ENCODE results near the gene CEACAM1.
"Not testable (repeated sequence)": the region's sequence is repeated elsewhere in the genome, so short reads cannot be mapped to it uniquely, and the experiment has no call there.

CEACAM1 gene

GRCh38 chr19:42560731-42561130 lies 32.5 kb upstream of the CEACAM1 start:
- no peak overlapping the region for H3K27ac ChIP-seq (ENCODE audit: low read depth, low read length, severe bottlenecking)
- WGBS, 2 experiments (ENCODE audit: insufficient coverage in 2 of 2) = 76% methylated on average over 1 of the region's 4 CpGs; no CpG with 5 or more reads in 1 of the 2 experiments

DNA sequence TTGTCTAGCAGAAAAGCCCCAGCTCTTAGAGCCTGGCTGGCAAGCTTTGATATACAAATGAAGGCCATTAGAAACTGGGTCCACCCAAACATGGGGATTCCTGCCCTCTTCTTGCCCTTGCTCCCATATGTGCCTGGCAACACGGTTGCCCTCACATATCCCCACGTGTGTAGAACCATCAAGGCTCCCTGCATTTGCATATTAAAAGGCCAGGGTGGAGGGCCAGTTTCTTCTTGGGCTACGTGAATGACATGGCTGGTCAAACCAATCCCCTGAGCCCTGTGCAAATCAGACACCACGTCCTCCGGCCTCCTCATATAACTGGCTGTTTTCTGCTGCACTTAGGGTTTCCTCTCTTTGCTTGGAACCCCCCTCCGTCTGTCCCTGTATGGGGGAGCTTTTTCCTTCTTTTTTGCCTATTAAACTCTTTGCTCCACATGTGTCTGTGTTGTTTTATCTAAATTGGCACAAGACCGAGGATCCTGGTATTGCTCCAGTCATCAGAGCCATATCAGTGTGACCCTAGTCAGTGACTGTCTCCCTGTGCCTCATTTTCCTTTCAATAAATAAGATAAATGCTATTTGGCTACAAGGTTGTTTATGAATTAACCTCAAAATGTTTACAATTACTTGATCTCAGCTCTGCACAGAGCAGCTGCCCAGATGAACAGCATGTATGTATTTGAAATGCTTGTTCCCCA lies 30.3 kb upstream of the CEACAM1 start:
- Histone ChIP-seq H3K4me3 (ENCODE audit: extremely low read depth, insufficient read depth, low read length, poor library complexity, severe bottlenecking) (no peak overlapping the region), H3K4me1 (ENCODE audit: control insufficient read depth, insufficient read depth, low read length, poor library complexity, severe bottlenecking) (no peaks in the 10 kb centered on the region), H3K36me3 (ENCODE audit: control insufficient read depth, insufficient read depth, low read length) (no peaks in the 10 kb centered on the region), H3K9me3 (ENCODE audit: control insufficient read depth, low read length) (no peaks in the 10 kb centered on the region), H3K27ac (ENCODE audit: low read depth, low read length, severe bottlenecking) (no peak overlapping the region)
- WGBS, 2 experiments (ENCODE audit: insufficient coverage in 2 of 2) = 28 to 63% methylated on average over 3 to 4 of the region's 7 CpGs

More at GRCh38 chr19:42560731-42561130, 32.5 kb upstream of the CEACAM1 start:
- no peaks in the 10 kb centered on the region for H3K4me1 ChIP-seq (ENCODE audit: control insufficient read depth, insufficient read depth, low read length, poor library complexity, severe bottlenecking)
- H3K36me3 ChIP-seq (ENCODE audit: control insufficient read depth, insufficient read depth, low read length) = no peaks in the 10 kb centered on the region
- H3K4me3 ChIP-seq (ENCODE audit: extremely low read depth, insufficient read depth, low read length, poor library complexity, severe bottlenecking) = no peak overlapping the region
- H3K9me3 ChIP-seq (ENCODE audit: control insufficient read depth, low read length) = no peaks in the 10 kb centered on the region

GRCh38 chr19:42557386-42557871 lies 29.1 kb upstream of the CEACAM1 start:
- H3K4me1 ChIP-seq (ENCODE audit: control insufficient read depth, insufficient read depth, low read length, poor library complexity, severe bottlenecking); H3K9me3 ChIP-seq (ENCODE audit: control insufficient read depth, low read length); H3K4me3 ChIP-seq (ENCODE audit: extremely low read depth, insufficient read depth, low read length, poor library complexity, severe bottlenecking); H3K36me3 ChIP-seq (ENCODE audit: control insufficient read depth, insufficient read depth, low read length); H3K27ac ChIP-seq (ENCODE audit: low read depth, low read length, severe bottlenecking): not testable (repeated sequence)
- 87 to 98% methylated on average over 8 to 10 of the region's 10 CpGs for WGBS, 2 experiments (ENCODE audit: insufficient coverage in 2 of 2)

DNA sequence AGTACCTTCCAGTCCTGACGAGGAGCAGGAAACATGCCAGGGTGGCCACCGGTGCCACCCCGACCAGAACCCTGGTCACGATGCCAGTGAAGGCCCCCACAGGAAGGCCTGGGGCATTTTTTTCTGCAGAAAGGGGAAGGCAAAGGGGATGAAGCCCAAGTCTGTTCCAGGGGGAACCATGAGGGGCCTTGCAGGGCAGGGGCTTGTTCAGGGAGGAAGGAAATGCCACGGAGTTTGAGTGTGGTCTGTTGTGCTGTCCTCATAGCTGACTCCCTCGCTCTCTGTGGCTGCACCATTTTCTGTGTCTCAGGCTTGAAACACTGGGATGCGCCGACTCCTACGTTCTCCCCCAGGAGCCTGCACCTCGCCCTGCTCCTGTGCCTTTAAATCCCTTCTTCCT lies 27.5 kb upstream of the CEACAM1 start:
- Histone ChIP-seq H3K9me3 (ENCODE audit: control insufficient read depth, low read length) (no peaks in the 10 kb centered on the region), H3K4me3 (ENCODE audit: extremely low read depth, insufficient read depth, low read length, poor library complexity, severe bottlenecking) (no peak overlapping the region), H3K4me1 (ENCODE audit: control insufficient read depth, insufficient read depth, low read length, poor library complexity, severe bottlenecking) (no peaks in the 10 kb centered on the region), H3K27ac (ENCODE audit: low read depth, low read length, severe bottlenecking) (no peak overlapping the region), H3K36me3 (ENCODE audit: control insufficient read depth, insufficient read depth, low read length) (no peaks in the 10 kb centered on the region)
- 87 to 89% methylated on average over 9 of the region's 10 CpGs for WGBS, 2 experiments (ENCODE audit: insufficient coverage in 2 of 2)

- Histone ChIP-seq H3K27ac (ENCODE audit: low read depth, low read length, severe bottlenecking) (no peak overlapping the region), H3K9me3 (ENCODE audit: control insufficient read depth, low read length) (no peaks in the 10 kb centered on the region), H3K4me3 (ENCODE audit: extremely low read depth, insufficient read depth, low read length, poor library complexity, severe bottlenecking) (no peak overlapping the region), H3K36me3 (ENCODE audit: control insufficient read depth, insufficient read depth, low read length) (no peaks in the 10 kb centered on the region), H3K4me1 (ENCODE audit: control insufficient read depth, insufficient read depth, low read length, poor library complexity, severe bottlenecking) (no peaks in the 10 kb centered on the region)
- 30 to 47% methylated on average over 4 of the region's 5 CpGs for WGBS, 2 experiments (ENCODE audit: insufficient coverage in 2 of 2)
These were observed 27.0 kb upstream of the CEACAM1 start for GRCh38 chr19:42555317-42555716.

DNA sequence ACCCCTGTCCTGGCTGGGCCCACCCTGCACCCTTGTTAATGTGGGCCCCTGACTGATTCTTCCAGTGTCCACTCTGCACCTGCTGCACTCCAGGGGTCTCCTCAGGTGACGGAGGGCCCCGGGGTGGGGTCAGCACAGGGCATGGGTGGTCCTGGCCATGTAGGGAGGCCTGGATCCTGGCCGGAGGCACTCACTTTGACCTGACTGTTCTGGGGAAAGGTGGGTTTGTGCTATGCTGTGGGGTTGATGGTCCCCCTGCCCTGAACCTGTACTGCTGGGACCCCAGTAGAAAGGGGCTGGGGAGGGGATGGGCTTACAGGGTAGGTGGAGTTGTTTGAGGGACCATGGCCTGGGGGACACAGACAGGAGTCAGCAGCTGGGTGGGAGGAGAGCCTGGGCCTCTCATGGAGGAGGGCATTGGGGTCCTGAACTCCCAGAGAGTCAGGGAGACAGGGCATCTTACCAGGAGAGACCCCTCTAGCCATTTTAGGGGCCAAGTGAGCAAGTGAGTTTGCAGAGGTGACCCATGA lies 25.8 kb upstream of the CEACAM1 start:
- Histone ChIP-seq H3K36me3 (ENCODE audit: control insufficient read depth, insufficient read depth, low read length) (no peaks in the 10 kb centered on the region), H3K9me3 (ENCODE audit: control insufficient read depth, low read length) (no peaks in the 10 kb centered on the region)
- whole genome bisulfite sequencing, 2 experiments (ENCODE audit: insufficient coverage in 2 of 2) = 91 to 94% methylated on average over 2 to 3 of the region's 3 CpGs

GRCh38 chr19:42553292-42554045 lies 25.2 kb upstream of the CEACAM1 start:
- no peaks in the 10 kb centered on the region for H3K36me3 ChIP-seq (ENCODE audit: control insufficient read depth, insufficient read depth, low read length)
- no peaks in the 10 kb centered on the region for H3K4me1 ChIP-seq (ENCODE audit: control insufficient read depth, insufficient read depth, low read length, poor library complexity, severe bottlenecking)
- WGBS, 2 experiments (ENCODE audit: insufficient coverage in 2 of 2) = 82 to 100% methylated on average over 1 to 4 of the region's 8 CpGs
- no peaks in the 10 kb centered on the region for H3K9me3 ChIP-seq (ENCODE audit: control insufficient read depth, low read length)
- H3K27ac ChIP-seq (ENCODE audit: low read depth, low read length, severe bottlenecking) = no peak overlapping the region
- H3K4me3 ChIP-seq (ENCODE audit: extremely low read depth, insufficient read depth, low read length, poor library complexity, severe bottlenecking) = no peak overlapping the region

More for the DNA sequence above, 25.8 kb upstream of the CEACAM1 start:
- Histone ChIP-seq H3K27ac (ENCODE audit: low read depth, low read length, severe bottlenecking) (no peak overlapping the region), H3K4me1 (ENCODE audit: control insufficient read depth, insufficient read depth, low read length, poor library complexity, severe bottlenecking) (no peaks in the 10 kb centered on the region), H3K4me3 (ENCODE audit: extremely low read depth, insufficient read depth, low read length, poor library complexity, severe bottlenecking) (no peak overlapping the region)

DNA sequence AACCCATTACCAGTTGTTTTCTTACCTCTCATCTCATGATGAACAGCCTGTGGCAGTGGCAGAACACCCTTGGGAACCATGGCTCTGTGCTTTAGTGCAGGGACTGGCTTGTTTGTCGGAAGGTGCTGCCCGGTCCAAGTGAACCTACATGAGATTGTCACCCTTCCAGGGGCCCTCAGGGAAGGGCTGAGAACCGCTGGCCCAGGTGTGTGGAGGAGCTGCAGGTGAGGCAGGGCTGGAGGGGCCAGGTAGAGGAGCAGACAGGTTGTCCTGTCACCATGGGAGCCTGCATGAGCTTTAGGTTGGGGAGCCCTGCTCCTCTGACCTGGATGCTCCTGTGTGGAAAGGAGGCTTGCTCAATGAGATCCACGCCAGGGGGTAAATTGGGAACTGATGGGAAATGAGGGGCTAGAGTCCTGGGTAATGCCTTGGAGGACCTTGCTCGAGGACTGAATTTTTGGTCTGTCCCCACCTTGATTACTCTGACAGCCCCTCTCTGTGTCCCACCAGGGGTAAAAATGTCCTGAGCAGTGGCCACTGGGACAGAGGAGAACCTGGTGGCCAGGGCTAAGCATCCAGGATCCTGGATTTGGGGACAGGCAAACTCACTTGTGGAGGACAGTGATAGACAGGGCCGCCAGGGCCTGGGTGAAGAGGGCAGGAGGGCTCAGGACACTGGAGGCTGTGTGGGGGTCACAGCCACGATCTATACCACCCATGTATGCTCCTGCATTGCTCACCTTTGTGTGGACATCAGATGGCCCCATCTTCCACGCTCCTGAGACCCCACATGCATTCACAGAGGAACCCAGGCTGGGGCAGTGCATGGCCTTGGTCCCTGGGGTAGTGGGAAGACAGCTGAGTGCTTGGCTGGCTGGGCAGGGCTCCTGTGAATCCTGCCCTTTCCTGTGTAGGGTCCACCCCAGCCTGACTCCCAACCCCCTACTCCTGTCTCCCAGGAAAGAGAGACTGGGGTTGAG lies 24.1 kb upstream of the CEACAM1 start:
- 89 to 95% methylated on average over 6 of the region's 8 CpGs for WGBS, 2 experiments (ENCODE audit: insufficient coverage in 2 of 2)
- H3K4me3 ChIP-seq (ENCODE audit: extremely low read depth, insufficient read depth, low read length, poor library complexity, severe bottlenecking) = no peak overlapping the region
- H3K27ac ChIP-seq (ENCODE audit: low read depth, low read length, severe bottlenecking) = no peak overlapping the region
- no peaks in the 10 kb centered on the region for H3K4me1 ChIP-seq (ENCODE audit: control insufficient read depth, insufficient read depth, low read length, poor library complexity, severe bottlenecking)
- H3K9me3 ChIP-seq (ENCODE audit: control insufficient read depth, low read length) = no peaks in the 10 kb centered on the region
- no peaks in the 10 kb centered on the region for H3K36me3 ChIP-seq (ENCODE audit: control insufficient read depth, insufficient read depth, low read length)

GRCh38 chr19:42550521-42550920 lies 22.2 kb upstream of the CEACAM1 start:
- H3K4me1 ChIP-seq (ENCODE audit: control insufficient read depth, insufficient read depth, low read length, poor library complexity, severe bottlenecking); H3K9me3 ChIP-seq (ENCODE audit: control insufficient read depth, low read length); H3K27ac ChIP-seq (ENCODE audit: low read depth, low read length, severe bottlenecking); H3K36me3 ChIP-seq (ENCODE audit: control insufficient read depth, insufficient read depth, low read length); H3K4me3 ChIP-seq (ENCODE audit: extremely low read depth, insufficient read depth, low read length, poor library complexity, severe bottlenecking): not testable (repeated sequence)
- 85 to 86% methylated on average over 6 of the region's 6 CpGs for WGBS, 2 experiments (ENCODE audit: insufficient coverage in 2 of 2)

DNA sequence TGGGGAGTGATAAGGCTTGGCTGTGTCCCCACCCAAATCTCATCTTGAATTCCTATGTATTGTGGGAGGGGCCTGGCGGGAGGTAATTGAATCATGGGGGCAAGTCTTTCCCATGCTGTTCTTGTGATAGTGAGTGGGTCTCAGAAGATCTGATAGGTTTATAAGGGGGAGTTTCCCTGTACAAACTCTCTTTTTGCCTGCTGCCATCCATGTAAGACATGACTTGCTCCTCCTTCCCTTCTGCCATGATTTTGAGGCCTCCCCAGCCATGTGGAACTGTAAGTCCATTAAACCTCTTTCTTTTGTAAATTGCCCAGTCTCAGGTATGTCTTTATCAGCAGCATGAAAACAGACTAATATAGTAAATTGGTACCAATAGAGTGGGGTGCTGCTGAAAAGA lies 20.8 kb upstream of the CEACAM1 start:
- 100% methylated on average over 1 of the region's 1 CpG; no CpG with 5 or more reads in 1 of the 2 experiments for WGBS, 2 experiments (ENCODE audit: insufficient coverage in 2 of 2)

More for the DNA sequence above, 20.8 kb upstream of the CEACAM1 start:
- H3K27ac ChIP-seq (ENCODE audit: low read depth, low read length, severe bottlenecking); H3K36me3 ChIP-seq (ENCODE audit: control insufficient read depth, insufficient read depth, low read length); H3K9me3 ChIP-seq (ENCODE audit: control insufficient read depth, low read length); H3K4me1 ChIP-seq (ENCODE audit: control insufficient read depth, insufficient read depth, low read length, poor library complexity, severe bottlenecking); H3K4me3 ChIP-seq (ENCODE audit: extremely low read depth, insufficient read depth, low read length, poor library complexity, severe bottlenecking): not testable (repeated sequence)

Data from mesodermal cell (in vitro differentiated cells).